Liver (tissue), 9 donors: ENCODE results near the gene IRF2. TPM values are rescaled to one million over a fixed set of nuclear protein-coding genes. Genes with fewer than 3 reads are reported as not detected.

ENCODE experiments used
- DNase-seq: peaks from one replicate; pipeline ENCODE4 v3.0.0-alpha.2; 2017; ENCODE audit warnings: low spot score
- H3K27ac ChIP-seq, 2 donors: one replicate each; pipeline ENCODE4 v1.7.0; 2013; ENCODE audit warnings: inconsistent platforms in 2 of 2, low read length in 2 of 2, control low read depth in 1 of 2, low read depth in 1 of 2, mild to moderate bottlenecking in 1 of 2
- H3K27me3 ChIP-seq, 4 donors: one replicate each; pipeline versions ENCODE4 v1.6.1 to v1.7.0; 2013; ENCODE audit warnings: low read length in 3 of 4, inconsistent platforms in 1 of 4, mild to moderate bottlenecking in 1 of 4, moderate library complexity in 1 of 4; ENCODE audit not compliant: control insufficient read depth in 4 of 4, insufficient read depth in 4 of 4
- H3K36me3 ChIP-seq, 4 donors: one replicate each; pipeline versions ENCODE4 v1.6.1 to v1.7.0; 2013; ENCODE audit warnings: low read length in 3 of 4, mild to moderate bottlenecking in 3 of 4, low read depth in 1 of 4, moderate library complexity in 1 of 4; ENCODE audit not compliant: control insufficient read depth in 4 of 4, insufficient read depth in 3 of 4
- H3K4me1 ChIP-seq, 4 donors: one replicate each; pipeline versions ENCODE4 v1.6.1 to v1.7.0; 2013; ENCODE audit warnings: low read length in 3 of 4, mild to moderate bottlenecking in 3 of 4, moderate library complexity in 1 of 4; ENCODE audit not compliant: control insufficient read depth in 4 of 4, insufficient read depth in 4 of 4
- H3K4me3 ChIP-seq, 3 donors: one replicate each; pipeline versions ENCODE4 v1.6.1 to v1.7.0; 2013; ENCODE audit warnings: low read length in 3 of 3, control low read depth in 1 of 3, low read depth in 1 of 3, mild to moderate bottlenecking in 1 of 3
- H3K9ac ChIP-seq, 2 donors: one replicate each; pipeline ENCODE4 v1.7.0; 2013; ENCODE audit warnings: low read length in 2 of 2, mild to moderate bottlenecking in 2 of 2, moderate library complexity in 2 of 2, control low read depth in 1 of 2, low read depth in 1 of 2
- H3K9me3 ChIP-seq, 4 donors: one replicate each; pipeline versions ENCODE4 v1.6.1 to v1.7.0; 2013; ENCODE audit warnings: low read length in 3 of 4; ENCODE audit not compliant: control insufficient read depth in 4 of 4
- EGR1 ChIP-seq, 2 donors: IDR thresholded peaks; 2 replicates each; pipeline ENCODE4 v1.6.1; 2016 to 2018; ENCODE audit warnings: antibody characterized with exemption in 2 of 2, low read depth in 2 of 2
- FOXA1 ChIP-seq: IDR thresholded peaks from 2 replicates; pipeline ENCODE4 v1.6.1; 2016; ENCODE audit warnings: antibody characterized with exemption
- FOXA2 ChIP-seq: IDR thresholded peaks from 2 replicates; pipeline ENCODE4 v1.6.1; 2016; ENCODE audit warnings: antibody characterized with exemption
- GABPA ChIP-seq, 2 donors: IDR thresholded peaks in 1 of 2; conservative IDR thresholded peaks in 1 of 2; 2 replicates each; pipeline ENCODE4 v1.6.1; 2016; ENCODE audit warnings: antibody characterized with exemption in 2 of 2, mild to moderate bottlenecking in 1 of 2, moderate library complexity in 1 of 2
- HNF4A ChIP-seq, 2 donors: conservative IDR thresholded peaks; 2 replicates each; pipeline ENCODE4 v1.6.1; 2016; ENCODE audit warnings: antibody characterized with exemption in 2 of 2, mild to moderate bottlenecking in 2 of 2
- JUND ChIP-seq, 2 donors: IDR thresholded peaks; 2 replicates each; pipeline ENCODE4 v1.6.1; 2016; ENCODE audit warnings: antibody characterized with exemption in 2 of 2
- NR2F2 ChIP-seq: IDR thresholded peaks from 2 replicates; pipeline ENCODE4 v1.6.1; 2016; ENCODE audit warnings: antibody characterized with exemption
- RAD21 ChIP-seq, 2 donors: IDR thresholded peaks; 2 replicates each; pipeline ENCODE4 v1.6.1; 2016; ENCODE audit warnings: antibody characterized with exemption in 2 of 2, mild to moderate bottlenecking in 2 of 2
- RXRA ChIP-seq, 2 donors: IDR thresholded peaks; 2 replicates each; pipeline ENCODE4 v1.6.1; 2017 to 2018; ENCODE audit warnings: antibody characterized with exemption in 2 of 2, mild to moderate bottlenecking in 1 of 2
- SP1 ChIP-seq: IDR thresholded peaks from 2 replicates; pipeline ENCODE4 v1.6.1; 2018; ENCODE audit warnings: antibody characterized with exemption, mild to moderate bottlenecking
- YY1 ChIP-seq: IDR thresholded peaks from 2 replicates; pipeline ENCODE4 v1.6.1; 2016; ENCODE audit warnings: antibody characterized with exemption, mild to moderate bottlenecking
- WGBS: extraction: QIAGEN DNeasy Blood & Tissue Kit; methylation state at CpG from one replicate; pipeline ENCODE4 v1.1.7; 2013; 5-methylcytosine and 5-hydroxymethylcytosine counted together
- polyA plus RNA-seq, 2 donors: library from polyadenylated mRNA; stranded (reverse) in 1 of 2; unstranded in 1 of 2; fragments of 200-250 nt in 1 of 2; fragments of >200 nt in 1 of 2; fragmentation: Nextera tagmentation in 1 of 2; extraction: Ambion mirVana in 1 of 2; gene quantifications; one replicate each; pipeline versions ENCODE4 v1.2.1 to v1.2.3, GENCODE V29; 2013 to 2015
- total RNA-seq, 2 donors: library from RNA; depleted of rRNA; stranded (reverse); fragments of >200 nt; gene quantifications; one replicate each; pipeline ENCODE4 v1.2.3, GENCODE V29; 2014
- TF ChIP-seq, protein P1 (sequence below): IDR thresholded peaks from 2 replicates; pipeline ENCODE4 v1.6.1; 2016; ENCODE audit warnings: antibody characterized with exemption
- TF ChIP-seq, protein P2 (sequence below): IDR thresholded peaks from 2 replicates; pipeline ENCODE4 v1.6.1; 2016; ENCODE audit warnings: antibody characterized with exemption
- TF ChIP-seq, protein P3 (sequence below): fragments of 150-350 bp; IDR thresholded peaks from 2 replicates; pipeline ENCODE4 v1.5.1; 2017; ENCODE audit warnings: improper control_type of control experiment, low read depth, low read length; ENCODE audit not compliant: missing input control
- TF ChIP-seq, protein P4 (sequence below): IDR thresholded peaks from 2 replicates; pipeline ENCODE4 v1.6.1; 2016; ENCODE audit warnings: antibody characterized with exemption
- TF ChIP-seq, protein P5 (sequence below): IDR thresholded peaks from 2 replicates; pipeline ENCODE4 v1.6.1; 2016; ENCODE audit warnings: antibody characterized with exemption, mild to moderate bottlenecking
- donor health status: healthy.
- donor health status: healthy.
- donor health status: healthy.
- donor health status: healthy.
- donor health status: healthy.

The IRF2 gene
- total and polyA plus RNA-seq, 4 donors: 12.9 to 25.5 (median 22.2) TPM

DNA sequence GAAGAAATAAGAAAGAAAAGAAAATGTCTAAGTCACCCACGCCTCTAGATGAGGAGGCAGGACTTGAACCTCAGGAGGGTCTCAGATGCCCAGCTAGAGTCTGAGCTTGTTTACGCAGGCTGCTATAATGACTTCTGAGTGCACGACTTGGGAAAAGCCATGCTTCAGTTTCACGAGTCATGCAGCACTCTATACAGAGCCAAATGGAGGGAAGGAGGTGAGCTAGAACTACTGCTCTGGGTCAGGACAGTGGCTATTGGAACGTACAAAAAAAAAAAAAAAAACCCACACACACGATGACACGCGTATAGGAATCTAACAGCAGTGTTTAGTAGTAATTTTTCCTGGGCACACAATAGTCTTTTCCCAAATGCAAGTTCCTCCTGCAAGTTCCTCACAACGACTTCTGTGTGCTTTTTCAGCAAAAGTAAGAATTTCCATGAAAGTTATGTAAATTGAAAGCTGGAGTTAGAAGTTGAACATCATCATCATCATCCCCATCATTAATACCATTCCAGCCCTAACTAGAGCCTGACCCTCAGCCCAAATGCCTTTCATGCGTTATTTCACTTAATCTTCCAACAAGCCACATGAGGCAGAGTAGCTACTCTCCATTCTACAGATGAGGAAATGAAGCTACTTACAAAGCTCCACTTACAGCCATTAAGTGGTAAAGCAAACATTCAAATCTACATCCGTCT, 36.6 kb downstream of the IRF2 start:
- Histone ChIP-seq H3K27ac (peak overlapping the region in 1 of 2 donors; percentile 21), H3K9me3 (no peaks in the 10 kb centered on the region), H3K4me1 (peaks cover 11 to 38% (median 26%) of the 10 kb centered on the region in 4 donors), H3K27me3 (no peaks in the 10 kb centered on the region), H3K9ac (no peak overlapping the region), H3K4me3 (no peak overlapping the region), H3K36me3 (no peaks in the 10 kb centered on the region)
- no peak for TF ChIP-seq FOXA2
- TF ChIP-seq FOXA1: no peak
- no peak for TF ChIP-seq NR2F2
- TF ChIP-seq, protein P1, sequence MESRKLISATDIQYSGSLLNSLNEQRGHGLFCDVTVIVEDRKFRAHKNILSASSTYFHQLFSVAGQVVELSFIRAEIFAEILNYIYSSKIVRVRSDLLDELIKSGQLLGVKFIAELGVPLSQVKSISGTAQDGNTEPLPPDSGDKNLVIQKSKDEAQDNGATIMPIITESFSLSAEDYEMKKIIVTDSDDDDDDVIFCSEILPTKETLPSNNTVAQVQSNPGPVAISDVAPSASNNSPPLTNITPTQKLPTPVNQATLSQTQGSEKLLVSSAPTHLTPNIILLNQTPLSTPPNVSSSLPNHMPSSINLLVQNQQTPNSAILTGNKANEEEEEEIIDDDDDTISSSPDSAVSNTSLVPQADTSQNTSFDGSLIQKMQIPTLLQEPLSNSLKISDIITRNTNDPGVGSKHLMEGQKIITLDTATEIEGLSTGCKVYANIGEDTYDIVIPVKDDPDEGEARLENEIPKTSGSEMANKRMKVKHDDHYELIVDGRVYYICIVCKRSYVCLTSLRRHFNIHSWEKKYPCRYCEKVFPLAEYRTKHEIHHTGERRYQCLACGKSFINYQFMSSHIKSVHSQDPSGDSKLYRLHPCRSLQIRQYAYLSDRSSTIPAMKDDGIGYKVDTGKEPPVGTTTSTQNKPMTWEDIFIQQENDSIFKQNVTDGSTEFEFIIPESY: no peak
- no peak for TF ChIP-seq JUND (IDR thresholded peaks at IDR 0.05)
- TF ChIP-seq, protein P2, sequence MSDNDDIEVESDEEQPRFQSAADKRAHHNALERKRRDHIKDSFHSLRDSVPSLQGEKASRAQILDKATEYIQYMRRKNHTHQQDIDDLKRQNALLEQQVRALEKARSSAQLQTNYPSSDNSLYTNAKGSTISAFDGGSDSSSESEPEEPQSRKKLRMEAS: no peak
- TF ChIP-seq RXRA (IDR thresholded peaks at IDR 0.05): no peak
- TF ChIP-seq, protein P3, sequence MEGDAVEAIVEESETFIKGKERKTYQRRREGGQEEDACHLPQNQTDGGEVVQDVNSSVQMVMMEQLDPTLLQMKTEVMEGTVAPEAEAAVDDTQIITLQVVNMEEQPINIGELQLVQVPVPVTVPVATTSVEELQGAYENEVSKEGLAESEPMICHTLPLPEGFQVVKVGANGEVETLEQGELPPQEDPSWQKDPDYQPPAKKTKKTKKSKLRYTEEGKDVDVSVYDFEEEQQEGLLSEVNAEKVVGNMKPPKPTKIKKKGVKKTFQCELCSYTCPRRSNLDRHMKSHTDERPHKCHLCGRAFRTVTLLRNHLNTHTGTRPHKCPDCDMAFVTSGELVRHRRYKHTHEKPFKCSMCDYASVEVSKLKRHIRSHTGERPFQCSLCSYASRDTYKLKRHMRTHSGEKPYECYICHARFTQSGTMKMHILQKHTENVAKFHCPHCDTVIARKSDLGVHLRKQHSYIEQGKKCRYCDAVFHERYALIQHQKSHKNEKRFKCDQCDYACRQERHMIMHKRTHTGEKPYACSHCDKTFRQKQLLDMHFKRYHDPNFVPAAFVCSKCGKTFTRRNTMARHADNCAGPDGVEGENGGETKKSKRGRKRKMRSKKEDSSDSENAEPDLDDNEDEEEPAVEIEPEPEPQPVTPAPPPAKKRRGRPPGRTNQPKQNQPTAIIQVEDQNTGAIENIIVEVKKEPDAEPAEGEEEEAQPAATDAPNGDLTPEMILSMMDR: no peak
- no peak for TF ChIP-seq RAD21 (IDR thresholded peaks at IDR 0.05)
- no peak for TF ChIP-seq GABPA (IDR thresholded peaks at IDR 0.05 in 1 of 2, conservative IDR thresholded peaks at IDR 0.05 in 1 of 2)
- no peak for TF ChIP-seq HNF4A (conservative IDR thresholded peaks at IDR 0.05)
- TF ChIP-seq, protein P4, sequence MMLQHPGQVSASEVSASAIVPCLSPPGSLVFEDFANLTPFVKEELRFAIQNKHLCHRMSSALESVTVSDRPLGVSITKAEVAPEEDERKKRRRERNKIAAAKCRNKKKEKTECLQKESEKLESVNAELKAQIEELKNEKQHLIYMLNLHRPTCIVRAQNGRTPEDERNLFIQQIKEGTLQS: no peak
- TF ChIP-seq EGR1 (IDR thresholded peaks at IDR 0.05; ENCODE audit: low read depth in 2 of 2): no peak
- TF ChIP-seq, protein P5, sequence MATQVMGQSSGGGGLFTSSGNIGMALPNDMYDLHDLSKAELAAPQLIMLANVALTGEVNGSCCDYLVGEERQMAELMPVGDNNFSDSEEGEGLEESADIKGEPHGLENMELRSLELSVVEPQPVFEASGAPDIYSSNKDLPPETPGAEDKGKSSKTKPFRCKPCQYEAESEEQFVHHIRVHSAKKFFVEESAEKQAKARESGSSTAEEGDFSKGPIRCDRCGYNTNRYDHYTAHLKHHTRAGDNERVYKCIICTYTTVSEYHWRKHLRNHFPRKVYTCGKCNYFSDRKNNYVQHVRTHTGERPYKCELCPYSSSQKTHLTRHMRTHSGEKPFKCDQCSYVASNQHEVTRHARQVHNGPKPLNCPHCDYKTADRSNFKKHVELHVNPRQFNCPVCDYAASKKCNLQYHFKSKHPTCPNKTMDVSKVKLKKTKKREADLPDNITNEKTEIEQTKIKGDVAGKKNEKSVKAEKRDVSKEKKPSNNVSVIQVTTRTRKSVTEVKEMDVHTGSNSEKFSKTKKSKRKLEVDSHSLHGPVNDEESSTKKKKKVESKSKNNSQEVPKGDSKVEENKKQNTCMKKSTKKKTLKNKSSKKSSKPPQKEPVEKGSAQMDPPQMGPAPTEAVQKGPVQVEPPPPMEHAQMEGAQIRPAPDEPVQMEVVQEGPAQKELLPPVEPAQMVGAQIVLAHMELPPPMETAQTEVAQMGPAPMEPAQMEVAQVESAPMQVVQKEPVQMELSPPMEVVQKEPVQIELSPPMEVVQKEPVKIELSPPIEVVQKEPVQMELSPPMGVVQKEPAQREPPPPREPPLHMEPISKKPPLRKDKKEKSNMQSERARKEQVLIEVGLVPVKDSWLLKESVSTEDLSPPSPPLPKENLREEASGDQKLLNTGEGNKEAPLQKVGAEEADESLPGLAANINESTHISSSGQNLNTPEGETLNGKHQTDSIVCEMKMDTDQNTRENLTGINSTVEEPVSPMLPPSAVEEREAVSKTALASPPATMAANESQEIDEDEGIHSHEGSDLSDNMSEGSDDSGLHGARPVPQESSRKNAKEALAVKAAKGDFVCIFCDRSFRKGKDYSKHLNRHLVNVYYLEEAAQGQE: no peak
- no peak for TF ChIP-seq SP1
- no peak for TF ChIP-seq YY1
- DNase-seq: no peak
- WGBS: 70% methylated on average over 11 of the region's 11 CpGs
